ENCODE results near the gene GSG1L. TPM values are rescaled to one million over a fixed set of nuclear protein-coding genes. Genes with fewer than 3 reads are reported as not detected.

The GSG1L gene
- total RNA-seq, 1 experiment from 2014 or later, result not detected

- Histone ChIP-seq H3K4me1 (replicated peaks; ENCODE audit: insufficient read depth) (no peaks in the 10 kb centered on the region), H3K9me3 (ENCODE audit: insufficient read depth, low read depth) (no peaks in the 10 kb centered on the region), H3K4me2 (no peak overlapping the region), H3K9me2 (ENCODE audit: insufficient read depth) (no peaks in the 10 kb centered on the region), H3K27ac (no peak overlapping the region), H3K79me2 (ENCODE audit: low read depth) (no peaks in the 10 kb centered on the region), H3F3A (ENCODE audit: insufficient read depth, low read depth) (no peaks in the 10 kb centered on the region), H4K20me1 (ENCODE audit: insufficient read depth) (no peaks in the 10 kb centered on the region), H3K36me3 (ENCODE audit: low read depth) (no peaks in the 10 kb centered on the region), H3K4me3 (no peak overlapping the region), H3K27me3 (ENCODE audit: insufficient read depth, low read depth) (peaks cover 3% of the 10 kb centered on the region; the same call in 1 of the 2 replicates), H2AFZ (no peak overlapping the region)
- DNase-seq, result peak in 1 of 2 experiments; percentile 31
- intact Hi-C loops (cut with micrococcal nuclease; ENCODE audit: unreplicated experiment), result no loop called here
- POLR2A ChIA-PET (ENCODE audit: unreplicated experiment), result no interaction called here
- BruUV-seq (replicated peaks), result no TSS peak
- CTCF ChIA-PET, result no interaction called here
- no peak for TF ChIP-seq EZH2 (IDR thresholded peaks at IDR 0.05; ENCODE audit: low read depth)
- TF ChIP-seq CTCF (conservative IDR thresholded peaks at IDR 0.05), result no peak
Observed at GRCh38 chr16:27838536-27839175, 224.9 kb downstream of the GSG1L start.

- H3K27me3 ChIP-seq (ENCODE audit: insufficient read depth, low read depth), result peaks cover 23% of the 10 kb centered on the region; the same call in 1 of the 2 replicates
- H3K27ac ChIP-seq, result no peak overlapping the region
- POLR2A ChIA-PET (ENCODE audit: unreplicated experiment), result no interaction called here
- no peak overlapping the region for H3K4me2 ChIP-seq
- intact Hi-C loops (cut with micrococcal nuclease; ENCODE audit: unreplicated experiment), result no loop called here
- no peaks in the 10 kb centered on the region for H4K20me1 ChIP-seq (ENCODE audit: insufficient read depth)
- BruUV-seq (replicated peaks), result no TSS peak
- CTCF ChIA-PET, result no interaction called here
- H3K9me3 ChIP-seq (ENCODE audit: insufficient read depth, low read depth), result no peaks in the 10 kb centered on the region
- H2AFZ ChIP-seq, result no peak overlapping the region
- H3K36me3 ChIP-seq (ENCODE audit: low read depth), result no peaks in the 10 kb centered on the region
- DNase-seq, result no peak
- H3K79me2 ChIP-seq (ENCODE audit: low read depth), result no peaks in the 10 kb centered on the region
- no peak overlapping the region for H3K4me3 ChIP-seq
- no peaks in the 10 kb centered on the region for H3K9me2 ChIP-seq (ENCODE audit: insufficient read depth)
- TF ChIP-seq EZH2 (IDR thresholded peaks at IDR 0.05; ENCODE audit: low read depth) (no peak), CTCF (conservative IDR thresholded peaks at IDR 0.05) (no peak)
- no peaks in the 10 kb centered on the region for H3K4me1 ChIP-seq (replicated peaks; ENCODE audit: insufficient read depth)
- no peaks in the 10 kb centered on the region for H3F3A ChIP-seq (ENCODE audit: insufficient read depth, low read depth)
Observed at GRCh38 chr16:27829975-27830374, 233.5 kb downstream of the GSG1L start.

- no peaks in the 10 kb centered on the region for H4K20me1 ChIP-seq (ENCODE audit: insufficient read depth)
- no peak overlapping the region for H3K4me3 ChIP-seq
- peaks cover 34% of the 10 kb centered on the region for H3K27me3 ChIP-seq (ENCODE audit: insufficient read depth, low read depth)
- no peak overlapping the region for H2AFZ ChIP-seq
- H3K36me3 ChIP-seq (ENCODE audit: low read depth), result no peaks in the 10 kb centered on the region
- no peaks in the 10 kb centered on the region for H3K9me3 ChIP-seq (ENCODE audit: insufficient read depth, low read depth)
- no peaks in the 10 kb centered on the region for H3K79me2 ChIP-seq (ENCODE audit: low read depth)
- H3K27ac ChIP-seq, result no peak overlapping the region
- H3K9me2 ChIP-seq (ENCODE audit: insufficient read depth), result no peaks in the 10 kb centered on the region
- ChIA-PET CTCF (no interaction called here), POLR2A (ENCODE audit: unreplicated experiment) (no interaction called here)
- H3K4me2 ChIP-seq, result no peak overlapping the region
- BruUV-seq (replicated peaks), result no TSS peak
- DNase-seq, result no peak
- intact Hi-C loops (cut with micrococcal nuclease; ENCODE audit: unreplicated experiment), result no loop called here
- TF ChIP-seq EZH2 (IDR thresholded peaks at IDR 0.05; ENCODE audit: low read depth), result no peak
- TF ChIP-seq CTCF (conservative IDR thresholded peaks at IDR 0.05), result no peak
- H3F3A ChIP-seq (ENCODE audit: insufficient read depth, low read depth), result no peaks in the 10 kb centered on the region
- no peaks in the 10 kb centered on the region for H3K4me1 ChIP-seq (replicated peaks; ENCODE audit: insufficient read depth)
Observed at GRCh38 chr16:27828671-27829070, 234.8 kb downstream of the GSG1L start.

Measured in PC-9 (cell line).